Peyer's patch (tissue), 4 donors: ENCODE data around the gene RPL35A. TPM values are rescaled to one million over a fixed set of nuclear protein-coding genes. Genes with fewer than 3 reads are reported as not detected.
A peak's percentile ranks its signal among the peaks of the same experiment; 100 is the strongest.

Source experiments
- DNase-seq, 3 donors: peaks; one replicate each; pipeline ENCODE4 v3.0.0-alpha.2; 2017 to 2019
- H3K27ac ChIP-seq, 4 donors: fragments of 200-600 bp; sonication (generic); one replicate each; pipeline ENCODE4 v1.5.1; 2016 to 2019
- H3K27me3 ChIP-seq, 2 donors: fragments of 200-600 bp; sonication (generic); one replicate each; pipeline ENCODE4 v1.5.1; 2019
- H3K36me3 ChIP-seq, 3 donors: fragments of 200-600 bp; sonication (generic); one replicate each; pipeline ENCODE4 v1.5.1; 2016 to 2019
- H3K4me1 ChIP-seq, 4 donors: fragments of 200-600 bp; sonication (generic); one replicate each; pipeline ENCODE4 v1.5.1; 2016 to 2019
- H3K4me3 ChIP-seq, 4 donors: fragments of 200-600 bp; sonication (generic); 1 replicate in 3 of 4; 2 replicates in 1 of 4; pipeline ENCODE4 v1.5.1; 2016 to 2019; ENCODE audit warnings: mild to moderate bottlenecking in 1 of 4
- H3K9me3 ChIP-seq, 4 donors: fragments of 200-600 bp; sonication (generic); one replicate each; pipeline ENCODE4 v1.5.1; 2016 to 2019; ENCODE audit warnings: mild to moderate bottlenecking in 1 of 4
- CTCF ChIP-seq, 6 experiments: fragments of 450-650 bp in 4 of 6; fragments of 200-600 bp in 2 of 6; sonication (generic) in 1 of 6; IDR thresholded peaks; one replicate each; pipeline ENCODE4 v1.5.1; 2017 to 2019; ENCODE audit warnings: antibody characterized with exemption in 6 of 6, mild to moderate bottlenecking in 3 of 6, moderate library complexity in 1 of 6
- POLR2A ChIP-seq, 2 donors: fragments of 450-650 bp; IDR thresholded peaks; one replicate each; pipeline ENCODE4 v1.5.1; 2017; ENCODE audit warnings: antibody characterized with exemption in 2 of 2, mild to moderate bottlenecking in 2 of 2, moderate library complexity in 2 of 2
- total RNA-seq, 4 donors: library from RNA; depleted of rRNA; stranded (reverse); fragments of >200 nt; gene quantifications; one replicate each; pipeline ENCODE4 v1.1.0, GENCODE V29; 2016

RPL35A gene
- total RNA-seq, 4 donors from 2014 or later = 180 to 519 (median 209) TPM

GRCh38 chr3:197936819-197937384, 13.1 kb upstream of the RPL35A start:
- no peak for TF ChIP-seq POLR2A (IDR thresholded peaks at IDR 0.05)
- TF ChIP-seq CTCF (IDR thresholded peaks at IDR 0.05) = no peak
- Histone ChIP-seq H3K27ac (no peak overlapping the region), H3K4me1 (no peaks in the 10 kb centered on the region), H3K9me3 (no peaks in the 10 kb centered on the region), H3K4me3 (no peak overlapping the region), H3K27me3 (no peaks in the 10 kb centered on the region), H3K36me3 (no peaks in the 10 kb centered on the region)
- no peak for DNase-seq

- no peaks in the 10 kb centered on the region for H3K9me3 ChIP-seq
- DNase-seq = no peak
- H3K36me3 ChIP-seq = no peaks in the 10 kb centered on the region
- no peak overlapping the region for H3K4me3 ChIP-seq
- H3K4me1 ChIP-seq = no peaks in the 10 kb centered on the region
- H3K27ac ChIP-seq = no peak overlapping the region
- no peak for TF ChIP-seq CTCF (IDR thresholded peaks at IDR 0.05)
- no peaks in the 10 kb centered on the region for H3K27me3 ChIP-seq
Observed at GRCh38 chr3:197940745-197941384, 9.1 kb upstream of the RPL35A start.

GRCh38 chr3:197942956-197943556, 6.9 kb upstream of the RPL35A start:
- TF ChIP-seq POLR2A (IDR thresholded peaks at IDR 0.05) = no peak
- peak; percentile 39 to 73 (median 62) for TF ChIP-seq CTCF (IDR thresholded peaks at IDR 0.05)
- Histone ChIP-seq H3K4me3 (no peak overlapping the region), H3K36me3 (no peaks in the 10 kb centered on the region), H3K27me3 (no peaks in the 10 kb centered on the region), H3K4me1 (no peaks in the 10 kb centered on the region), H3K27ac (no peak overlapping the region), H3K9me3 (no peaks in the 10 kb centered on the region)
- DNase-seq = no peak

GRCh38 chr3:197949191-197949777, 706 bp upstream of the RPL35A start:
- Histone ChIP-seq H3K9me3 (no peaks in the 10 kb centered on the region), H3K4me3 (peak overlapping the region; percentile 49 to 73 (median 66)), H3K4me1 (peaks cover 0 to 29% (median 9%) of the 10 kb centered on the region in 4 donors), H3K36me3 (peaks cover 0 to 30% (median 0%) of the 10 kb centered on the region in 3 donors), H3K27ac (peak overlapping the region; percentile 68 to 95 (median 89)), H3K27me3 (no peaks in the 10 kb centered on the region)
- no peak for DNase-seq
- TF ChIP-seq POLR2A (IDR thresholded peaks at IDR 0.05) (no peak), CTCF (IDR thresholded peaks at IDR 0.05) (no peak)

GRCh38 chr3:197950677-197951061, 679 bp downstream of the RPL35A start:
- H3K36me3 ChIP-seq = peaks cover 0 to 44% (median 2%) of the 10 kb centered on the region in 3 donors
- DNase-seq = no peak
- peaks cover 0 to 29% (median 9%) of the 10 kb centered on the region in 4 donors for H3K4me1 ChIP-seq
- H3K9me3 ChIP-seq = no peaks in the 10 kb centered on the region
- no peak for TF ChIP-seq CTCF (IDR thresholded peaks at IDR 0.05)
- no peak for TF ChIP-seq POLR2A (IDR thresholded peaks at IDR 0.05)
- peak overlapping the region; percentile 68 to 95 (median 89) for H3K27ac ChIP-seq
- peak overlapping the region; percentile 49 to 73 (median 66) for H3K4me3 ChIP-seq
- no peaks in the 10 kb centered on the region for H3K27me3 ChIP-seq
